OCI-LY3 (cell line): Measurements from ENCODE around the gene TMEM178B.

ENCODE experiments used
- H2AFZ ChIP-seq: fragments of 200-600, 300-600 bp; shearing (Covaris generic); 2 replicates; pipeline ENCODE4 v1.6.0; 2014; ENCODE audit warnings: antibody characterized with exemption, low read depth, low read length
- H3K27ac ChIP-seq: fragments of 200-600, 300-600 bp; sonication (generic); 2 replicates; pipeline ENCODE4 v1.5.1; 2014; ENCODE audit warnings: mild to moderate bottlenecking, low read length, moderate library complexity, mixed read lengths
- H3K27me3 ChIP-seq: fragments of 200-600, 300-600 bp; sonication (generic); 2 replicates; pipeline ENCODE4 v1.6.1; 2014; ENCODE audit warnings: low read depth, low read length, mixed read lengths
- H3K36me3 ChIP-seq: fragments of 200-600, 300-600 bp; sonication (generic); replicated peaks from 2 replicates; pipeline ENCODE3; 2014; ENCODE audit warnings: low read depth, low read length, mixed read lengths
- H3K4me1 ChIP-seq: fragments of 300-600, 200-600 bp; sonication (generic); 2 replicates; pipeline ENCODE4 v1.6.1; 2014; ENCODE audit warnings: low read length, mixed read lengths
- H3K4me2 ChIP-seq: fragments of 200-600, 300-600 bp; sonication (generic); 2 replicates; pipeline ENCODE4 v1.6.1; 2014; ENCODE audit warnings: low read length, mixed read lengths
- H3K4me3 ChIP-seq: fragments of 300-600, 200-600 bp; sonication (generic); 2 replicates; pipeline ENCODE4 v1.5.1; 2014; ENCODE audit warnings: antibody characterized with exemption, mild to moderate bottlenecking, low read length, moderate library complexity
- H3K79me2 ChIP-seq: fragments of 300-600, 200-600 bp; shearing (Covaris generic); 2 replicates; pipeline ENCODE4 v1.6.1; 2014; ENCODE audit warnings: mild to moderate bottlenecking, low read length, mixed read lengths
- H3K9ac ChIP-seq: fragments of 300-600, 200-600 bp; shearing (Covaris generic); 2 replicates; pipeline ENCODE4 v1.6.0; 2014; ENCODE audit warnings: mild to moderate bottlenecking, low read length, moderate library complexity
- H3K9me3 ChIP-seq: fragments of 200-600, 300-600 bp; shearing (Covaris generic); 2 replicates; pipeline ENCODE4 v1.6.1; 2014; ENCODE audit warnings: low read length, mixed read lengths; ENCODE audit not compliant: insufficient read depth
- H4K20me1 ChIP-seq: fragments of 200-600, 300-600 bp; sonication (generic); 2 replicates; pipeline ENCODE4 v1.6.1; 2016; ENCODE audit warnings: low read length, mixed read lengths; ENCODE audit not compliant: insufficient read depth
- CTCF ChIP-seq: fragments of 200-600, 300-600 bp; sonication (generic); IDR thresholded peaks from 2 replicates; pipeline ENCODE4 v1.5.1; 2014; ENCODE audit warnings: antibody characterized with exemption, low read length, low read depth
- EZH2phosphoT487 ChIP-seq: fragments of 200-600 bp; shearing (Covaris generic); IDR thresholded peaks from 2 replicates; pipeline ENCODE4 v1.6.1; 2018; ENCODE audit warnings: antibody characterized with exemption, mixed run types, low read depth

TMEM178B gene

GRCh38 chr7:141126107-141126506 lies 52.2 kb downstream of the TMEM178B start:
- Histone ChIP-seq H3K4me1 (peaks cover 2% of the 10 kb centered on the region; the same call in 1 of the 2 replicates), H3K79me2 (0 out of 2 replicates have a peak, but pooled peaks cover 3% of the 10 kb centered on the region), H3K4me3 (no peak overlapping the region), H4K20me1 (no peaks in the 10 kb centered on the region), H3K27ac (no peak overlapping the region), H3K36me3 (no peaks in the 10 kb centered on the region), H3K27me3 (no peaks in the 10 kb centered on the region), H3K4me2 (no peak overlapping the region), H2AFZ (no peak overlapping the region), H3K9me3 (no peaks in the 10 kb centered on the region), H3K9ac (no peak overlapping the region)
- TF ChIP-seq CTCF (no peak), EZH2phosphoT487 (no peak)

- Histone ChIP-seq H3K79me2 (no peaks in the 10 kb centered on the region), H3K27ac (no peak overlapping the region), H3K4me3 (no peak overlapping the region), H2AFZ (no peak overlapping the region), H3K4me1 (no peaks in the 10 kb centered on the region), H3K4me2 (no peak overlapping the region), H3K9ac (no peak overlapping the region), H3K9me3 (no peaks in the 10 kb centered on the region), H3K27me3 (no peaks in the 10 kb centered on the region), H4K20me1 (no peaks in the 10 kb centered on the region), H3K36me3 (no peaks in the 10 kb centered on the region)
- TF ChIP-seq CTCF (no peak), EZH2phosphoT487 (no peak)
Measured at GRCh38 chr7:141128506-141128905, 54.6 kb downstream of the TMEM178B start.

GRCh38 chr7:141128931-141129330 lies 55.1 kb downstream of the TMEM178B start:
- Histone ChIP-seq H2AFZ (no peak overlapping the region), H3K4me3 (no peak overlapping the region), H3K9ac (no peak overlapping the region), H3K79me2 (no peaks in the 10 kb centered on the region), H4K20me1 (no peaks in the 10 kb centered on the region), H3K36me3 (no peaks in the 10 kb centered on the region), H3K27me3 (no peaks in the 10 kb centered on the region), H3K27ac (no peak overlapping the region), H3K9me3 (no peaks in the 10 kb centered on the region), H3K4me2 (no peak overlapping the region), H3K4me1 (no peaks in the 10 kb centered on the region)
- no peak for TF ChIP-seq EZH2phosphoT487
- no peak for TF ChIP-seq CTCF

DNA sequence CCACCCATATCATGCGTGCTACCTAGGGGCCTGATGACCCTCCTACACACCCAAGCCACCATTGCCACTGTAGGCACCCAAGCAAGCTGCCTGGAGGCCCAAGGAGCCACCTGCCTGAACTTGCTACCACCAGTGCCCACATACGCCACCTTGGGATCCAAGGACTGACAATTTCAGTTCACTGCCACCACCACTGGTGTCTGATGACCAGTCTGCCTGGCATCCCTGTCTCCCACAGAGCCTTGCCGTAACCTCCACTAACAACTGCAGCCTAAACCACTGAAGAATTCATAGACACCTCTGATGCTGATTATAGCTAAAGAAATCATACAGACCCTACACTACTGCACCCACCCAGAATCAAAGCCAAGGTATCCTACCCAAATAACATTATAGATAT lies 58.8 kb downstream of the TMEM178B start:
- no peaks in the 10 kb centered on the region for H4K20me1 ChIP-seq
- TF ChIP-seq CTCF (no peak), EZH2phosphoT487 (no peak)
- H3K9ac ChIP-seq: no peak overlapping the region
- H3K4me1 ChIP-seq: no peaks in the 10 kb centered on the region
- H3K36me3 ChIP-seq: no peaks in the 10 kb centered on the region
- no peaks in the 10 kb centered on the region for H3K79me2 ChIP-seq
- no peaks in the 10 kb centered on the region for H3K9me3 ChIP-seq
- no peak overlapping the region for H3K4me3 ChIP-seq
- H3K27me3 ChIP-seq: no peaks in the 10 kb centered on the region
- no peak overlapping the region for H2AFZ ChIP-seq
- H3K4me2 ChIP-seq: no peak overlapping the region
- no peak overlapping the region for H3K27ac ChIP-seq
